GM12878 (cell line): ENCODE data around the gene ABCC5. TPM values are rescaled to one million over a fixed set of nuclear protein-coding genes. Genes with fewer than 3 reads are reported as not detected.

ENCODE experiments used
- ATAC-seq: fragments of 200-7000 bp; cut with Tn5 transposase; 3 replicates; pipeline ENCODE4 v1.9.1; 2020; ENCODE audit warnings: mild to moderate bottlenecking, moderate library complexity
- BruUV-seq: library from RNA; stranded (reverse); fragments of 400-500 nt; replicated peaks from 2 replicates; lab custom pipeline; 2021; lab: Mats Ljungman, UMichigan
- CTCF ChIA-PET: fragments of 300-600 bp; sonication (Branson Sonifier 250); formaldehyde crosslinking; extraction: SDS; loops from one replicate; lab custom pipeline; 2021; ENCODE audit warnings: inconsistent platforms; lab: Yijun Ruan, JAX
- POLR2A ChIA-PET: fragments of 350-600 bp; formaldehyde crosslinking; extraction: SDS; loops from one replicate; lab custom pipeline; 2021; ENCODE audit warnings: inconsistent platforms; lab: Charles Lee
- RAD21 ChIA-PET: fragments of 300-600 bp; sonication (Branson Sonifier 250); formaldehyde crosslinking; loops from one replicate; lab custom pipeline; 2023; ENCODE audit warnings: antibody characterized with exemption; ENCODE audit not compliant: unreplicated experiment; lab: Charles Lee
- SMC1A ChIA-PET: fragments of 300-600 bp; sonication (Branson Sonifier 250); formaldehyde crosslinking; loops from one replicate; lab custom pipeline; 2023; ENCODE audit not compliant: unreplicated experiment, uncharacterized antibody; lab: Charles Lee
- DNase-seq: peaks from one replicate; pipeline ENCODE4 v3.0.0-alpha.2; 2011; ENCODE audit warnings: low read depth, low spot score
- FAIRE-seq: peaks from 3 replicates; lab custom pipeline; 2011; peaks lifted over from hg19 to GRCh38; lab: Jason Lieb, UNC
- H2AFZ ChIP-seq: 2 replicates; pipeline ENCODE4 v1.6.0; 2011; ENCODE audit warnings: low read depth, low read length, control low read depth; ENCODE audit not compliant: control insufficient read depth
- H3K27ac ChIP-seq: 2 replicates; pipeline ENCODE4 v1.5.1; 2011; ENCODE audit warnings: control low read depth; ENCODE audit not compliant: control insufficient read depth, insufficient read depth
- H3K27me3 ChIP-seq, 2 experiments: replicated peaks in 1 of 2; 2 replicates each; pipeline versions ENCODE4 v1.6.0 to v1.6.1; 2011; ENCODE audit warnings: low read length in 1 of 2; ENCODE audit not compliant: control insufficient read depth in 2 of 2, insufficient read depth in 2 of 2
- H3K36me3 ChIP-seq, 2 experiments: 2 replicates each; pipeline ENCODE4 v1.5.1; 2011; ENCODE audit warnings: low read length in 1 of 2; ENCODE audit not compliant: control insufficient read depth in 2 of 2, insufficient read depth in 2 of 2
- H3K4me1 ChIP-seq: 2 replicates; pipeline ENCODE4 v1.6.1; 2011; ENCODE audit warnings: mild to moderate bottlenecking, low read length, moderate library complexity, mixed read lengths; ENCODE audit not compliant: control insufficient read depth, insufficient read depth
- H3K4me2 ChIP-seq: 2 replicates; pipeline ENCODE4 v1.6.0; 2011; ENCODE audit warnings: control low read depth; ENCODE audit not compliant: control insufficient read depth, insufficient read depth
- H3K4me3 ChIP-seq: fragments of 200-600 bp; sonication (generic); 2 replicates; pipeline ENCODE4 v1.5.1; 2016
- H3K79me2 ChIP-seq: 2 replicates; pipeline ENCODE4 v1.6.0; 2011; ENCODE audit warnings: low read length; ENCODE audit not compliant: control insufficient read depth, insufficient read depth
- H3K9ac ChIP-seq: 2 replicates; pipeline ENCODE4 v1.8.0; 2011; ENCODE audit warnings: low read length, control low read depth, mixed read lengths; ENCODE audit not compliant: control insufficient read depth, insufficient read depth
- H3K9me3 ChIP-seq: replicated peaks from 3 replicates; pipeline ENCODE4 v1.5.1; 2011; ENCODE audit warnings: mild to moderate bottlenecking, low read length; ENCODE audit not compliant: control insufficient read depth, insufficient read depth
- H4K20me1 ChIP-seq: 2 replicates; pipeline ENCODE4 v1.6.0; 2011; ENCODE audit not compliant: control insufficient read depth, insufficient read depth
- MYB ChIP-seq: fragments of 150-350 bp; IDR thresholded peaks from 2 replicates; pipeline ENCODE4 v1.6.1; 2014; ENCODE audit warnings: mild to moderate bottlenecking, low read depth, low read length, borderline replicate concordance
- NKRF ChIP-seq: fragments of 450-650 bp; conservative IDR thresholded peaks from 2 replicates; pipeline ENCODE4 v1.6.1; 2017; ENCODE audit warnings: mild to moderate bottlenecking, moderate library complexity
- RAD21 ChIP-seq: IDR thresholded peaks from 2 replicates; pipeline ENCODE4 v1.6.1; 2011; ENCODE audit warnings: mild to moderate bottlenecking, low read depth, low read length, moderate library complexity; ENCODE audit not compliant: insufficient read depth
- RBBP5 ChIP-seq: fragments of 200-600 bp; sonication (generic); conservative IDR thresholded peaks from 2 replicates; pipeline ENCODE4 v1.6.1; 2016
- SIX5 ChIP-seq: IDR thresholded peaks from 2 replicates; pipeline ENCODE4 v1.6.1; 2011; ENCODE audit warnings: mild to moderate bottlenecking, low read depth, low read length, moderate library complexity; ENCODE audit not compliant: severe bottlenecking
- WGBS: methylation state at CpG from one replicate; pipeline ENCODE4 v1.1.6; 2016; ENCODE audit warnings: low lambda C conversion rate; ENCODE audit not compliant: insufficient replicate concordance, insufficient coverage; ENCODE audit errors: missing lambda C conversion rate; 5-methylcytosine and 5-hydroxymethylcytosine counted together
- in situ Hi-C: fragments of 300-500 bp; cut with MboI; formaldehyde crosslinking; loops from 9 replicates; pipeline ENCODE4 v1.14.3; 2018; ENCODE audit warnings: mixed read lengths
- intact Hi-C: fragments of 100-400 bp; cut with micrococcal nuclease; formaldehyde crosslinking; loops from one replicate; pipeline ENCODE4 v1.14.2; 2022; ENCODE audit not compliant: unreplicated experiment
- polyA plus RNA-seq, 11 experiments: library from polyadenylated mRNA; depleted of rRNA in 4 of 11; unstranded in 6 of 11; stranded (reverse) in 5 of 11; fragments of >200 nt; fragmentation: Nextera tagmentation in 4 of 11; fragmentation: Illumina TruSeq in 1 of 11; extraction: Ambion mirVana in 4 of 11; extraction: Trizol in 1 of 11; gene quantifications; 1 replicate in 1 of 11; 2 replicates in 10 of 11; pipeline versions ENCODE4 v1.2.1 to v1.2.3, GENCODE V29; 2011 to 2016; ENCODE audit warnings: inconsistent platforms in 2 of 11, missing spikeins in 2 of 11, low read depth in 1 of 11
- total RNA-seq, 4 experiments: library from RNA; depleted of rRNA in 3 of 4; stranded (reverse); fragments of >200 nt in 3 of 4; fragmentation: Illumina TruSeq in 1 of 4; extraction: Trizol in 1 of 4; gene quantifications; 2 replicates each; pipeline versions ENCODE4 v1.2.1 to v1.2.3, GENCODE V29; 2013 to 2021

The ABCC5 gene
- total and polyA plus RNA-seq, 10 of the 15 experiments (the other 5 are each of a cell fraction or from before 2014, with no cell fraction given): 6.0 to 17.8 (median 9.7) TPM

- in situ Hi-C loops (no loop called here), intact Hi-C loops (no loop called here)
- BruUV-seq: no TSS peak
- 68% methylated on average over 16 of the region's 16 CpGs for WGBS
- ChIA-PET RAD21 (interaction anchor here (1.0 kb wide), 1 partner anchor 27 kb away, joined by 3 read pairs; no protein-coding TSS in a partner anchor), CTCF (interaction anchor here (1.5 kb wide), 1 partner anchor 10 kb away, joined by 6 read pairs; no protein-coding TSS in a partner anchor), SMC1A (no interaction called here), POLR2A (interaction anchor here (0.6 to 0.7 kb wide), 2 partner anchors 279 to 407 kb away, joined by 3 to 7 read pairs; no protein-coding TSS in a partner anchor)
- Histone ChIP-seq H4K20me1 (no peaks in the 10 kb centered on the region), H3K9me3 (no peaks in the 10 kb centered on the region), H3K36me3 (no peaks in the 10 kb centered on the region), H3K79me2 (no peaks in the 10 kb centered on the region), H3K9ac (no peak overlapping the region), H3K27ac (no peak overlapping the region), H3K4me2 (no peak overlapping the region), H2AFZ (no peak overlapping the region), H3K27me3 (no peaks in the 10 kb centered on the region), H3K4me1 (no peaks in the 10 kb centered on the region), H3K4me3 (no peak overlapping the region)
- no peak for FAIRE-seq
- ATAC-seq: no peak
- no peak for DNase-seq
- TF ChIP-seq RAD21 (no peak), MYB (no peak), NKRF (no peak), RBBP5 (no peak), SIX5 (no peak)
Measured at GRCh38 chr3:183907911-183908331, 109.8 kb downstream of the ABCC5 start.
